ENCODE measurements around the gene TXNDC5. TPM values are rescaled to one million over a fixed set of nuclear protein-coding genes. Genes with fewer than 3 reads are reported as not detected.

Gene TXNDC5
- total and polyA plus RNA-seq, 9 of the 15 experiments (the other 6 are each of a cell fraction or from before 2014, with no cell fraction given): 33.9 to 156 (median 137) TPM

DNA sequence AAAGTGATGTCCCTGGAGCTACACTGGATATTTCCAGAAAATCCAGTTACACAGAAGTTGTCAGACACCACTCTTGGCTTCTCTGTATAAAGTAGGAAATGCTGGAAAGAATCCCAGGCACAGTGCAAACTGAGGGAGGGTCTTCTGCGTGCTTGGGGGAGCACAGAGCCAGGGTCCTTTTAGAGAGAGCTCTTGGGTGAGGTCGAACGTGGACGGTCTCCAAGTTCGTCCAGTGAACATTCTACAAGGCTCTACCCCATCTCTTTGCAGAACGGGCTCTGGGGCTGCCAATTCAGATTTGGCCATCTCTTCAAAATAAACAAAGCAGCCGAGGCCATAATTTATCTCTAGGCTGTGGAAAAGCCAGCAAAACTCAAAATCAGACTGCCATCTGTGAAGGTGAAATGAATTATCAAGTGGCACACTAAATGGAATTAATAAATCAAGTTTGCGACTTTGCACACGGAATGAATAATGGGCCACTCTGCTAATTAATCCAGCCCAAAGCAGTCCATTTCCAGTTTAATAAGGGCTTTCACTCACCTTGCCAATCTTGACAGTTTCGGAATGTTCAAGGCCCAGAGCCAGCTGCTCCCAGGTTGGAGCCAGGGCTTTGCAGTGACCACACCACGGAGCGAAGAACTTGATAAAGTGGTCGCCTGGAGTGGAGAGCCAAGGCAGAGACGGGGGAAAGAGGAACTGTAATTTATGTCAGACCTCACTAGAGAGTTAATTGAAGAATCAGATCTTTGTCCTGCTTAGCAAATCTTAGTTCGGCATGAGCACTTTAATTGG, 19.3 kb downstream of the TXNDC5 start (continued):
- TF ChIP-seq, protein P1, sequence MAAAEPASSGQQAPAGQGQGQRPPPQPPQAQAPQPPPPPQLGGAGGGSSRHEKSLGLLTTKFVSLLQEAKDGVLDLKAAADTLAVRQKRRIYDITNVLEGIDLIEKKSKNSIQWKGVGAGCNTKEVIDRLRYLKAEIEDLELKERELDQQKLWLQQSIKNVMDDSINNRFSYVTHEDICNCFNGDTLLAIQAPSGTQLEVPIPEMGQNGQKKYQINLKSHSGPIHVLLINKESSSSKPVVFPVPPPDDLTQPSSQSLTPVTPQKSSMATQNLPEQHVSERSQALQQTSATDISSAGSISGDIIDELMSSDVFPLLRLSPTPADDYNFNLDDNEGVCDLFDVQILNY (CRISPR knock-in tag; IDR thresholded peaks at IDR 0.05): no peak
- no peak for TF ChIP-seq ZNF75A (CRISPR knock-in tag; IDR thresholded peaks at IDR 0.05)
- TF ChIP-seq, protein P2, sequence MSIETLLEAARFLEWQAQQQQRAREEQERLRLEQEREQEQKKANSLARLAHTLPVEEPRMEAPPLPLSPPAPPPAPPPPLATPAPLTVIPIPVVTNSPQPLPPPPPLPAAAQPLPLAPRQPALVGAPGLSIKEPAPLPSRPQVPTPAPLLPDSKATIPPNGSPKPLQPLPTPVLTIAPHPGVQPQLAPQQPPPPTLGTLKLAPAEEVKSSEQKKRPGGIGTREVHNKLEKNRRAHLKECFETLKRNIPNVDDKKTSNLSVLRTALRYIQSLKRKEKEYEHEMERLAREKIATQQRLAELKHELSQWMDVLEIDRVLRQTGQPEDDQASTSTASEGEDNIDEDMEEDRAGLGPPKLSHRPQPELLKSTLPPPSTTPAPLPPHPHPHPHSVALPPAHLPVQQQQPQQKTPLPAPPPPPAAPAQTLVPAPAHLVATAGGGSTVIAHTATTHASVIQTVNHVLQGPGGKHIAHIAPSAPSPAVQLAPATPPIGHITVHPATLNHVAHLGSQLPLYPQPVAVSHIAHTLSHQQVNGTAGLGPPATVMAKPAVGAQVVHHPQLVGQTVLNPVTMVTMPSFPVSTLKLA (conservative IDR thresholded peaks at IDR 0.05): no peak
- TF ChIP-seq PHTF2 (CRISPR knock-in tag; IDR thresholded peaks at IDR 0.05): no peak
- no peak for TF ChIP-seq NBN (IDR thresholded peaks at IDR 0.05; ENCODE audit: low read depth)

DNA sequence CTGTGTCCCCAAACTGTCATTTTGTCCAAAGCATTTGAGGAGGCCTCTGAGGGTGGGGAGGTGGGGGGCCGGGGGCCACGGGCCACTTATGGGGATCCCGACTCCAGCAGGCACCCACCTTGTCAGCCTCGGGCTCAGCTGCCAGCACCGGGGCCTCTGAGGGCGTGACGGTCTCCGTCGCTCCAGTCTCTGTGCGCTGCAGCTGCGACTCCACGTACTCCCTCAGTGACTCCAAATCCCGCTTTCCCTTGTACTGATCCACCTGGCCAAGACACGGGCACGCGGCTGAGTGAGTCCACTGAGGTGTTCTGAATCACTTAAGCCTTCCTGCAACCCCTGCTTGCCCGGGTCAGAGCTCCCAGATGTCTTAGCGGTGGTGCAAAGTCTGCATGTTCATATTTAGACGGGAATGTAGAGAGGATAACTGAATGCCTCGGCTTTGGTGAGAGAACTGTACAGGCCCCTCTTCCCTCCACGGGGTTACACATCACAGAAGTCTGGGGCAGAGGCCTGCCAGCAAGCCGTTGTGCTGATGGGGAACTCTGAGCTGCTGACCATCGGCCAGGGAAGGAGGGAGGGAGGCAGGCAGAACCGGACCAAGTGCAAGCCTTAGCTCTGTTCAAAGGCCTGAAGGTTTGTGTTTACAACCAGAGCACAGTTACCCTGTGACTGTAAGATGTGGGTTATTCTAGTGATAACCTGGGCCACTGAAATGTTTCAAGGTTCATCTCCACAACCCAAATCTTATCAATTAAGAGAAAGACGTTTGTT, 21.8 kb downstream of the TXNDC5 start:
- in situ Hi-C loops (cut with MboI): no loop called here
- Histone ChIP-seq H4K20me1 (replicated peaks; ENCODE audit: control insufficient read depth, insufficient read depth, low read length) (no peaks in the 10 kb centered on the region), H3K27ac (ENCODE audit: extremely low read depth, low read depth, low read length) (no peak overlapping the region), H3K9ac (ENCODE audit: insufficient read depth in 1 of 2, low read depth in 2 of 2, low read length in 2 of 2) (no peak overlapping the region), H3K9me1 (ENCODE audit: control insufficient read depth, insufficient read depth, low read length) (peaks cover 2% of the 10 kb centered on the region), H3K4me1 (replicated peaks in 1 of 2; ENCODE audit: control insufficient read depth in 2 of 2, insufficient read depth in 2 of 2, low read length in 2 of 2) (no peaks in the 10 kb centered on the region), H3K9me3 (replicated peaks; ENCODE audit: control insufficient read depth, insufficient read depth, low read depth, low read length) (no peaks in the 10 kb centered on the region), H2AFZ (ENCODE audit: low read depth, low read length) (no peak overlapping the region), H3K27me3 (ENCODE audit: control insufficient read depth in 2 of 2, insufficient read depth in 2 of 2, low read length in 2 of 2) (no peaks in the 10 kb centered on the region), H3K4me2 (ENCODE audit: insufficient read depth, low read length) (no peak overlapping the region), H3K4me3 (no peak overlapping the region), H3K36me3 (ENCODE audit: control insufficient read depth, insufficient read depth, low read length) (peaks cover 99% of the 10 kb centered on the region), H3K79me2 (ENCODE audit: control insufficient read depth, insufficient read depth, low read length) (no peaks in the 10 kb centered on the region)
- WGBS (ENCODE audit: insufficient coverage, low coverage, missing lambda C conversion rate): 92% methylated on average over 22 of the region's 25 CpGs
- TF ChIP-seq DNMT1 (IDR thresholded peaks at IDR 0.05): no peak
- TF ChIP-seq POLR2G (IDR thresholded peaks at IDR 0.05; ENCODE audit: low read depth, low read length): peak; percentile 31; the same call in 1 of the 2 replicates
- BruUV-seq (replicated peaks): no TSS peak
- CTCF ChIA-PET (ENCODE audit: low intra/inter-chr PET ratio): no interaction called here
- POLR2A ChIA-PET: interaction anchor here (0.6 to 2.5 kb wide), 6 partner anchors 10 to 152 kb away, joined by 3 to 13 read pairs (median 4); no protein-coding TSS in a partner anchor
- ATAC-seq: no peak
- intact Hi-C loops (cut with micrococcal nuclease): no loop called here
- DNase-seq (ENCODE audit: extremely low read depth in 1 of 4, low spot score in 3 of 4): no peak
- no peak for FAIRE-seq
